PFSK-1 (cell line): ENCODE data around the gene STARD7.

Source experiments
- FOXP2 ChIP-seq: optimal IDR thresholded peaks from 2 replicates; pipeline ENCODE3; 2011; ENCODE audit warnings: borderline replicate concordance, control low read depth, inconsistent platforms; ENCODE audit not compliant: insufficient read depth; ENCODE audit errors: extremely low read length, extremely low read depth
- POLR2AphosphoS5 ChIP-seq: IDR thresholded peaks from 2 replicates; pipeline ENCODE4 v1.6.1; 2012; ENCODE audit warnings: low read depth, mild to moderate bottlenecking, control low read depth, low read length, moderate library complexity
- SIN3A ChIP-seq: IDR thresholded peaks from 2 replicates; pipeline ENCODE4 v1.6.1; 2012; ENCODE audit warnings: mild to moderate bottlenecking, low read length, moderate library complexity, borderline replicate concordance; ENCODE audit not compliant: insufficient read depth
- TAF1 ChIP-seq: IDR thresholded peaks from 2 replicates; pipeline ENCODE4 v1.6.1; 2012; ENCODE audit warnings: low read length, control low read depth, borderline replicate concordance; ENCODE audit not compliant: insufficient read depth
- TF ChIP-seq, protein P1 (sequence below), 2 experiments: IDR thresholded peaks; 2 replicates each; pipeline versions ENCODE4 v1.6.1 to v1.8.0; 2011 to 2012; ENCODE audit warnings: low read depth in 2 of 2, low read length in 2 of 2, control low read depth in 1 of 2, inconsistent platforms in 1 of 2, mild to moderate bottlenecking in 1 of 2, moderate library complexity in 1 of 2; ENCODE audit not compliant: insufficient read depth in 1 of 2

Gene STARD7

GRCh38 chr2:96233436-96233835 is 24.8 kb upstream of the STARD7 start:
- TF ChIP-seq SIN3A, result no peak
- TF ChIP-seq, protein P1, sequence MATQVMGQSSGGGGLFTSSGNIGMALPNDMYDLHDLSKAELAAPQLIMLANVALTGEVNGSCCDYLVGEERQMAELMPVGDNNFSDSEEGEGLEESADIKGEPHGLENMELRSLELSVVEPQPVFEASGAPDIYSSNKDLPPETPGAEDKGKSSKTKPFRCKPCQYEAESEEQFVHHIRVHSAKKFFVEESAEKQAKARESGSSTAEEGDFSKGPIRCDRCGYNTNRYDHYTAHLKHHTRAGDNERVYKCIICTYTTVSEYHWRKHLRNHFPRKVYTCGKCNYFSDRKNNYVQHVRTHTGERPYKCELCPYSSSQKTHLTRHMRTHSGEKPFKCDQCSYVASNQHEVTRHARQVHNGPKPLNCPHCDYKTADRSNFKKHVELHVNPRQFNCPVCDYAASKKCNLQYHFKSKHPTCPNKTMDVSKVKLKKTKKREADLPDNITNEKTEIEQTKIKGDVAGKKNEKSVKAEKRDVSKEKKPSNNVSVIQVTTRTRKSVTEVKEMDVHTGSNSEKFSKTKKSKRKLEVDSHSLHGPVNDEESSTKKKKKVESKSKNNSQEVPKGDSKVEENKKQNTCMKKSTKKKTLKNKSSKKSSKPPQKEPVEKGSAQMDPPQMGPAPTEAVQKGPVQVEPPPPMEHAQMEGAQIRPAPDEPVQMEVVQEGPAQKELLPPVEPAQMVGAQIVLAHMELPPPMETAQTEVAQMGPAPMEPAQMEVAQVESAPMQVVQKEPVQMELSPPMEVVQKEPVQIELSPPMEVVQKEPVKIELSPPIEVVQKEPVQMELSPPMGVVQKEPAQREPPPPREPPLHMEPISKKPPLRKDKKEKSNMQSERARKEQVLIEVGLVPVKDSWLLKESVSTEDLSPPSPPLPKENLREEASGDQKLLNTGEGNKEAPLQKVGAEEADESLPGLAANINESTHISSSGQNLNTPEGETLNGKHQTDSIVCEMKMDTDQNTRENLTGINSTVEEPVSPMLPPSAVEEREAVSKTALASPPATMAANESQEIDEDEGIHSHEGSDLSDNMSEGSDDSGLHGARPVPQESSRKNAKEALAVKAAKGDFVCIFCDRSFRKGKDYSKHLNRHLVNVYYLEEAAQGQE (IDR thresholded peaks at IDR 0.05; ENCODE audit: insufficient read depth in 1 of 2, low read depth in 2 of 2, low read length in 2 of 2), result no peak
- TF ChIP-seq FOXP2, result no peak
- no peak for TF ChIP-seq POLR2AphosphoS5
- TF ChIP-seq TAF1, result no peak

GRCh38 chr2:96231316-96231715 is 22.7 kb upstream of the STARD7 start:
- TF ChIP-seq POLR2AphosphoS5, result no peak

- TF ChIP-seq SIN3A (no peak), FOXP2 (no peak), TAF1 (no peak), POLR2AphosphoS5 (no peak)
- TF ChIP-seq, protein P1 (IDR thresholded peaks at IDR 0.05; ENCODE audit: insufficient read depth in 1 of 2, low read depth in 2 of 2, low read length in 2 of 2), result no peak
Measured at GRCh38 chr2:96225016-96225533, 16.4 kb upstream of the STARD7 start.

- TF ChIP-seq SIN3A (no peak), TAF1 (no peak), POLR2AphosphoS5 (no peak), FOXP2 (no peak)
- TF ChIP-seq, protein P1 (IDR thresholded peaks at IDR 0.05; ENCODE audit: insufficient read depth in 1 of 2, low read depth in 2 of 2, low read length in 2 of 2), result no peak
Measured at GRCh38 chr2:96218508-96219131, 10.0 kb upstream of the STARD7 start.

- no peak for TF ChIP-seq POLR2AphosphoS5
- TF ChIP-seq FOXP2, result no peak
- TF ChIP-seq, protein P1 (IDR thresholded peaks at IDR 0.05; ENCODE audit: insufficient read depth in 1 of 2, low read depth in 2 of 2, low read length in 2 of 2), result no peak
- no peak for TF ChIP-seq TAF1
- no peak for TF ChIP-seq SIN3A
Measured at GRCh38 chr2:96214554-96214953, 5.9 kb upstream of the STARD7 start.
